GM10847 (cell line): Measurements from ENCODE around the gene CCDC148.

Source experiments
- POLR2A ChIP-seq: IDR thresholded peaks from 2 replicates; pipeline ENCODE4 v1.6.1; 2011; ENCODE audit not compliant: insufficient read length; ENCODE audit errors: extremely low read depth

The CCDC148 gene

GRCh38 chr2:158142165-158142564 is 314.4 kb downstream of the CCDC148 start:
- no peak for TF ChIP-seq POLR2A

GRCh38 chr2:158140201-158140600 is 316.4 kb downstream of the CCDC148 start:
- no peak for TF ChIP-seq POLR2A

GRCh38 chr2:158138255-158138654 is 318.3 kb downstream of the CCDC148 start:
- no peak for TF ChIP-seq POLR2A

GRCh38 chr2:158135096-158135495 is 321.5 kb downstream of the CCDC148 start:
- no peak for TF ChIP-seq POLR2A

- TF ChIP-seq POLR2A: no peak
Measured at GRCh38 chr2:158134655-158135054, 321.9 kb downstream of the CCDC148 start.

GRCh38 chr2:158134055-158134454 is 322.5 kb downstream of the CCDC148 start:
- TF ChIP-seq POLR2A: no peak

- TF ChIP-seq POLR2A: no peak
Measured at GRCh38 chr2:158131919-158132566, 324.5 kb downstream of the CCDC148 start.

GRCh38 chr2:158131483-158131912 is 325.1 kb downstream of the CCDC148 start:
- no peak for TF ChIP-seq POLR2A

GRCh38 chr2:158130832-158131473 is 325.6 kb downstream of the CCDC148 start:
- no peak for TF ChIP-seq POLR2A

- no peak for TF ChIP-seq POLR2A
Measured at GRCh38 chr2:158129037-158129436, 327.5 kb downstream of the CCDC148 start.

- TF ChIP-seq POLR2A: no peak
Measured at GRCh38 chr2:158128168-158128973, 328.2 kb downstream of the CCDC148 start.

GRCh38 chr2:158127380-158127804 is 329.2 kb downstream of the CCDC148 start:
- no peak for TF ChIP-seq POLR2A

- TF ChIP-seq POLR2A: no peak
Measured at GRCh38 chr2:158125756-158126498, 330.6 kb downstream of the CCDC148 start.

GRCh38 chr2:158124896-158125295 is 331.7 kb downstream of the CCDC148 start:
- TF ChIP-seq POLR2A: no peak
